GM06990 (cell line): ENCODE data around the gene ADAM15.

Experiments used
- DNase-seq: peaks from one replicate; pipeline ENCODE4 v3.0.0-alpha.2; 2011; ENCODE audit not compliant: insufficient read length; ENCODE audit errors: extremely low read depth
- H3K27me3 ChIP-seq: replicated peaks from 2 replicates; pipeline ENCODE4 v1.6.0; 2011; ENCODE audit warnings: low read length; ENCODE audit not compliant: control insufficient read depth, insufficient read depth
- H3K36me3 ChIP-seq: 2 replicates; pipeline ENCODE4 v1.5.1; 2011; ENCODE audit warnings: low read length; ENCODE audit not compliant: control insufficient read depth, insufficient read depth
- H3K4me3 ChIP-seq: replicated peaks from 2 replicates; pipeline ENCODE4 v1.5.1; 2011; ENCODE audit warnings: low read depth, mild to moderate bottlenecking, control low read depth, low read length
- TF ChIP-seq, protein P1 (sequence below): IDR thresholded peaks from 2 replicates; pipeline ENCODE4 v1.5.1; 2011; ENCODE audit warnings: low read length, control low read depth, mild to moderate bottlenecking, inconsistent platforms; ENCODE audit not compliant: insufficient read depth, poor library complexity, severe bottlenecking

ADAM15 gene

DNA sequence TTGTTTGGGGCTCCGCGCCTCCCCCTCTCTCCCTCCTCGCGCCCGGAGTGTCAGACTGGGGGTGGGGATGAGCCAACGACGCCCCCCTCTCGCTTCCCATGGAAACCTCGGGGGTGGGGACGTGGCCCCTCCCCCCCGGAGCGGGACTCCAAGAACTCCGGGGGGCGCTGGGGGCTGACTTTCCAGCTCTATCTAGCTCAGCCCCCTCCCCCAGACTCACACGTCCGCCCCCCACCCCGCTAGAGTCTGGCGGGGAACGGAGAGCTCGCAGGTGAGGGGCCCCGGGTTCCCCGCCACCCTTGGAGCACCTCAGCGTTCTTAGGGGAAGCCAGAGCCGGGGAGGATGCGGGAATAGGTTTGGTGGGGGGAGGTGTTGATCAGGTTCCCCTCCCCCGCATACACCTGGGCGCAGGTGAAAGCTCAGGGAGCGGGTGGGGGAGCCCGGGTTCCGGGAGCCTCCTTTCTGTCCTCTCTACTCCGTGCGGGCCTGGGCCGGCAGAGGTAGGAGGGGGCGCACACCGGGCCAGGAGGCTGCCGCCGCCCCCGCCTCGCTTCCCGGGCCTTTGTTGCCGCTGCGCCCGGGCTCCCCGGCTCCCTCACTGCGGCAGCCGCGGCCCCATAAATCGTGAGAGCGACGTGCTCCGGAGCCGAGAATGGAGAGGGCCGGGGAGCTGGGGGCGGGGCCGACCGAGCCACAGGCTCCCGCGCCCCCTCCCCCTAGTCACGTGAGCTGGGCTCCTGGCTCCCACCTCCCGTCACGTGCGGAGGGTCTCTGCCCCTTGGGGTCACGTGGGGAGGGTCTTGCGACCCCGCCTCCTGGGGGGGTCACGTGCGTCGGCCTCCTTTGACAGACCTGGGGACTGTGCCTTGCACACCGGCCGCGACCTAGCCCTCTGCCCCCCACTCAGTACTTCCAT, 29.5 kb downstream of the ADAM15 start:
- Histone ChIP-seq H3K27me3 (peaks cover 5% of the 10 kb centered on the region), H3K36me3 (no peaks in the 10 kb centered on the region), H3K4me3 (0 out of 2 replicates have a peak overlapping the region, but pooled peaks have one; percentile 3)
- DNase-seq = no peak
- TF ChIP-seq, protein P1, sequence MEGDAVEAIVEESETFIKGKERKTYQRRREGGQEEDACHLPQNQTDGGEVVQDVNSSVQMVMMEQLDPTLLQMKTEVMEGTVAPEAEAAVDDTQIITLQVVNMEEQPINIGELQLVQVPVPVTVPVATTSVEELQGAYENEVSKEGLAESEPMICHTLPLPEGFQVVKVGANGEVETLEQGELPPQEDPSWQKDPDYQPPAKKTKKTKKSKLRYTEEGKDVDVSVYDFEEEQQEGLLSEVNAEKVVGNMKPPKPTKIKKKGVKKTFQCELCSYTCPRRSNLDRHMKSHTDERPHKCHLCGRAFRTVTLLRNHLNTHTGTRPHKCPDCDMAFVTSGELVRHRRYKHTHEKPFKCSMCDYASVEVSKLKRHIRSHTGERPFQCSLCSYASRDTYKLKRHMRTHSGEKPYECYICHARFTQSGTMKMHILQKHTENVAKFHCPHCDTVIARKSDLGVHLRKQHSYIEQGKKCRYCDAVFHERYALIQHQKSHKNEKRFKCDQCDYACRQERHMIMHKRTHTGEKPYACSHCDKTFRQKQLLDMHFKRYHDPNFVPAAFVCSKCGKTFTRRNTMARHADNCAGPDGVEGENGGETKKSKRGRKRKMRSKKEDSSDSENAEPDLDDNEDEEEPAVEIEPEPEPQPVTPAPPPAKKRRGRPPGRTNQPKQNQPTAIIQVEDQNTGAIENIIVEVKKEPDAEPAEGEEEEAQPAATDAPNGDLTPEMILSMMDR = no peak

DNA sequence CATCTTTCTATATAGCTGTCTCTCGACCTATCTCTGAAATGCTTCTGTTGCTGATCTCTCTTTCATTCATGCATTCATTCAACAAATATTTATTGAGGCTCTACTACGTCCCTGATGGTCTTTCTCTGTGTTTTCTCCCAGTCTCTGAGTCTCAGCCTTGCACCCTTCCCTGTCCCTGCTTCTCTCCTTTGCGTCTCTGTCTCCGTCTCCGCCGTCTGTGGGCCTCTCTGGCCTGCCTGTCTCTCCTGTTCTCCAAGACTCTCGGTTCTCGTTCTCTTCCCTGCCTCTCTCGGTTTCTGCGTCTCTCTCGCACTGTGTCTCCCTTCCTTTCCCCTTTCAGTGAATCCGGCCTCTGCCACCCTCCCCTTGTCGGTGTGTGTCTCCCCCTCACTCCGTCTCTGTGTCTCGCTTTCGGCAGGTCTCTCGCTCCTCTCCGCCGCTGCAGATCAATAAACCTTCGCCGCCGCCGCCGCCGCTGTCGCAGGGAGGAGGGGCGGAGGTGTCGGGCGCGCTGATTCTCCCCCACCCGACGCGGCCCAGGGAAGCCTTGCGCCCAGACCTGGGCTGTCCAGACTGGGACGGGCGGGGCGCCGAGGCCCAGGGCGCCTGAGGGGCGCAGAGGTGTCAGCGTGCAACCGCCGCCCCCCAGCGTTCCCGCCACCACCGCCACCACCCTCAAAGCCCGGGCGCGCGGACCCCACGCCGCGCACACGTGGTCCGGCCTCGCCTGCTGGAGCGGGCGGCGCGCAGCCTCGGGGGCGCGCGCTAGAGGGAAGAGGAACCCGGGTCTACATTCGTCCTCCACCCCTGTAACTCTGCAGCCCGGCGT, 30.6 kb downstream of the ADAM15 start:
- DNase-seq = no peak
- H3K27me3 ChIP-seq = peaks cover 5% of the 10 kb centered on the region
- no peaks in the 10 kb centered on the region for H3K36me3 ChIP-seq
- TF ChIP-seq, protein P1 = no peak
- H3K4me3 ChIP-seq = no peak overlapping the region

DNA sequence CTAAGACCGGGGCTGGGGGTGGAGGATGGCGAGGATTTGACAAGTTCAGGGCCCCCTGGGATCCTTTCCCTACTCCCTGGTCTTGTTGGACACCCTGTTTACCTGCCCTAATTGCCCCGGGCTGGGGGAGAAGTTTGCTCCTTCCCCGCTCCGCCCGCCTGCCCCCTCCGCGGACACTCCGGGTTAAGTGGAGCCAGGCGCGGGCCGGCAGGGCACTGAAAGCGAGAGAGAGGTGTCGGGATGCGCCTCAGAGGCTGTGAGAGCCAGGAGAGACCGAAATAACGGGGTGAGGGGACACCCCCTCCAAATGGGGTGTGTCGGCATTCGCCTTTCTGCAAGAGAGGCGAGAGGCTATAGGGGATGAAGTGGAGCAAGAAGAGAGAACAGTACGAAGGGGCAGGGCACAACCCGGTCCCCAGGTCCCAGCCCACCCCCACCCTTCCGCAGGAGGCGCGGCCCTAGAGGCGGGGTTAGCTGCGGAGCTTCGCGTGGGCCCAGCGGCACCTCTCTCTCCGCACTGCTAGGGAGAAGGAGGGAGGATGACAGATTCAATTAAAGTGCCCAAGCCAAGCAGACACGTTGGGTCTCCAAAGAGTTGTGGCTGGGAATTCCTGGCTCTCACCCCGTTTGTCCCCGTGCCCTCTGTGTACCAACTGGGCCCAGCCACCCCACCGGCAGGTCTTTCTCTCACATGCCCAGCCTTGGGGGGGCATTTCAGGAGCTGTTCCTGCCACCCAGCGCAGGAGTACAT, 31.4 kb downstream of the ADAM15 start:
- Histone ChIP-seq H3K27me3 (peaks cover 5% of the 10 kb centered on the region), H3K36me3 (no peaks in the 10 kb centered on the region), H3K4me3 (no peak overlapping the region)
- no peak for DNase-seq
- TF ChIP-seq, protein P1 = no peak

DNA sequence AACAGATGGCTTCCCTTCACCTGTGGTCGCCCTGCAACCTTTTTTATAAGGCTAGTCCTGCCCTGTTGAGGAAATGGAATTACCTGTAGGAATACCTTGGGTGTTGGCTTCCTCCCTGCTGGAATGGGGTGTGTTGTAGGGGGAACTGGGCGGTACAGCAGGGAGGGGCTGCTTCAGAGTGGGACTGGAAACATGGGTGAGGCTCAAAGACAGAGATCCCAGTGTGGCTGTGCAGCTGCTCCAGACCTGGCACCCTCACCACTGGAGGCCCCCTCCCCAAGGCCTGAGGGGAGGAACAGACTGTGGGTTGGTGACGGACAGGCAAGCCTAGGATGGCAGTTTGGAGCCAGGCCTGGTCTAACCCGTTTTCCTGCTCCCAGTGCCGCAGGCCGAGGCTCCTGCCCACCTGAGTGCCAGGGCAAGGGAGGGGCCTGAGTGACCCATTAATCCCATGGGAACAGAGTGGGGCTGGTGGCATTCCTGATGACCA, 32.0 kb downstream of the ADAM15 start:
- no peak for DNase-seq
- H3K4me3 ChIP-seq = no peak overlapping the region
- peaks cover 5% of the 10 kb centered on the region for H3K27me3 ChIP-seq
- H3K36me3 ChIP-seq = no peaks in the 10 kb centered on the region
- TF ChIP-seq, protein P1 = no peak
